ENCODE results near the gene UNC50. TPM values are rescaled to one million over a fixed set of nuclear protein-coding genes. Genes with fewer than 3 reads are reported as not detected.
A peak's percentile ranks its signal among the peaks of the same experiment; 100 is the strongest.

UNC50 gene
- total and polyA plus RNA-seq, 4 donors: 33.7 to 62.5 (median 39.7) TPM

DNA sequence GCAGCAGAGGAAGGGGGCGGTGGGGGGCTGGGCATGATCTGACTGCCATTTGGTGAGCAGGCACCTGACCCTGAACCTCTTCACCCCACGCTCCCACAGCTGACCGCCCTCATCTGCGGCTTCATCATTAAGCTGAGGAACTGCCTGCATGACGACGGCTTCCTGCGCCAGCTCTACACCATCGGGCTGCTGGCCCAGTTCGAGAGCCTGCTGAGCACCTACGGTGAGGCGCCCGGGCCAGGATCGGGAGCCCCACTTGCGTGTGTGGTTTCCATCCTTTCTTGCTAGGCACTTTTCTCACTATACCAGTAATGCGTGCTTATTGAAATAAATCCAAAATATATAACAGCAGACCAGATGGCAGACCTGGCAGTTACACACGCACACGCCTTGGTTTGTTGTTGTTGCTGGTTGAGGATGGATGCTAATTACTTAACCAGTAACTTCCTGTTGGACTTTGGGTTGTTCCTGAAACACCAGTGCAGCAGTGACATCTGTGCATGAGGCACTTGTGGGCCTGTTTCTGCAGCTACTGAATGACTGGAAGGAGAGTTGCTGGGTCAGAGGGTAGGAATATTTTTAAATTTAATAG, 43.8 kb upstream of the UNC50 start:
- H3K27me3 ChIP-seq (ENCODE audit: control insufficient read depth in 1 of 2, insufficient read depth in 2 of 2, low read length in 1 of 2): no peaks in the 10 kb centered on the region
- ATAC-seq (ENCODE audit: low FRiP score) (no peak), DNase-seq (no peak)
- H3K9me3 ChIP-seq (ENCODE audit: control insufficient read depth, low read length): no peaks in the 10 kb centered on the region
- no peak overlapping the region for H3K4me3 ChIP-seq (ENCODE audit: low read length in 2 of 2)
- H3K4me1 ChIP-seq (ENCODE audit: control insufficient read depth in 1 of 2, insufficient read depth in 2 of 2, low read length in 2 of 2): no peaks in the 10 kb centered on the region
- no peak overlapping the region for H3K27ac ChIP-seq (ENCODE audit: low read depth in 1 of 2, low read length in 2 of 2)
- intact Hi-C loops (cut with DNase I): no loop called here
- 89 to 90% methylated on average over 17 of the region's 17 CpGs for WGBS, 2 donors
- peaks cover 0 to 4% of the 10 kb centered on the region in 2 donors for H3K36me3 ChIP-seq (ENCODE audit: control insufficient read depth in 1 of 2, insufficient read depth in 2 of 2, low read length in 1 of 2)

DNA sequence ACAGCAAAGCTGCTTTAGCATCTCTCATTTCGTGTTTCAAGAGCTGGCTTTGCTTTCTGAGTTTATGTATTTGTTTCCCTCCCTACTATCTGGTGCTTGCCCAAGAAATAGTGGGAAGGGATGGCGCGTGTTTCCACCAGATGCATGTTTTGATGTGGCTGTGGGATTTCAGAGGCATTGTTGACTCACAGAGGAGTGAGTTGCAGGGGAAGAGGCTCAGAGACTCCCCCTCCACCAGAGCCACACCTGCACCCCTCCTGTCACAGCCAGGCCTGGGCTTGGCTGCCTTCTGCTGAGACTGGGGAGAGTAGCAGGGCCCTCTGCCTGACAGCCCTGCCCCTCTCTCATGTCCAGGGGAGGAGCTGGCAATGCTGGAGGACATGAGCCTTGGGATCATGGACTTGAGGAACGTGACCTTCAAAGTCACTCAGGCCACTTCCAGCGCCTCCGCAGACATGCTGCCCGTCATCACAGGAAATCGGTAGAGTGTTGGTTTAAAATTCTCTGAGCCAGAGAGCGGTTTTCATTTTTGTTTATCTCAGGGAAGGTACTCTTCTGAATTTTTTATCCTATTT, 43.0 kb upstream of the UNC50 start:
- WGBS, 2 donors: 94 to 95% methylated on average over 9 of the region's 9 CpGs
- Histone ChIP-seq H3K4me3 (ENCODE audit: low read length in 2 of 2) (no peak overlapping the region), H3K36me3 (ENCODE audit: control insufficient read depth in 1 of 2, insufficient read depth in 2 of 2, low read length in 1 of 2) (peaks cover 0 to 4% of the 10 kb centered on the region in 2 donors), H3K9me3 (ENCODE audit: control insufficient read depth, low read length) (no peaks in the 10 kb centered on the region), H3K27ac (ENCODE audit: low read depth in 1 of 2, low read length in 2 of 2) (no peak overlapping the region), H3K4me1 (ENCODE audit: control insufficient read depth in 1 of 2, insufficient read depth in 2 of 2, low read length in 2 of 2) (no peaks in the 10 kb centered on the region), H3K27me3 (ENCODE audit: control insufficient read depth in 1 of 2, insufficient read depth in 2 of 2, low read length in 1 of 2) (no peaks in the 10 kb centered on the region)
- DNase-seq (no peak), ATAC-seq (ENCODE audit: low FRiP score) (no peak)
- intact Hi-C loops (cut with DNase I): no loop called here

DNA sequence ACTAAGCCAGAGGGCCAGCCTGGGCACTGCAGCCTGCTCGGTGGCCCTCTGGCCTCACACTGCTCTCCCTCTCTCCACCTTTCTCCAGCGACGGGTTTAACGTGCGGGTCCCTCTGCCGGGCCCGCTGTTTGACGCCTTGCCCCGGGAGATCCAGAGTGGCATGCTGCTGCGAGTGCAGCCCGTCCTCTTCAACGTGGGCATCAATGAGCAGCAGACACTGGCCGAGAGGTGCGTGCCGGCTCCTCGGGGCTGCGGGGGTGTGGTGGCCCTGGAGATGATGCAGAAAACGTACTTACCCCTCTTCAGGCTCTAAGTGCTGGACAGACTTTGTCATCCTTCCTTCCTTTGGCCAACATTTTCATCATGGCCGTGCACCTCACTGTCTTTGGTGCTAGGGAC, 42.4 kb upstream of the UNC50 start:
- intact Hi-C loops (cut with DNase I): no loop called here
- 95% methylated on average over 19 of the region's 19 CpGs for WGBS, 2 donors
- no peaks in the 10 kb centered on the region for H3K27me3 ChIP-seq (ENCODE audit: control insufficient read depth in 1 of 2, insufficient read depth in 2 of 2, low read length in 1 of 2)
- H3K9me3 ChIP-seq (ENCODE audit: control insufficient read depth, low read length): no peaks in the 10 kb centered on the region
- no peak overlapping the region for H3K27ac ChIP-seq (ENCODE audit: low read depth in 1 of 2, low read length in 2 of 2)
- peaks cover 0 to 4% of the 10 kb centered on the region in 2 donors for H3K36me3 ChIP-seq (ENCODE audit: control insufficient read depth in 1 of 2, insufficient read depth in 2 of 2, low read length in 1 of 2)
- H3K4me3 ChIP-seq (ENCODE audit: low read length in 2 of 2): no peak overlapping the region
- H3K4me1 ChIP-seq (ENCODE audit: control insufficient read depth in 1 of 2, insufficient read depth in 2 of 2, low read length in 2 of 2): no peaks in the 10 kb centered on the region
- ATAC-seq (ENCODE audit: low FRiP score) (no peak), DNase-seq (no peak)

DNA sequence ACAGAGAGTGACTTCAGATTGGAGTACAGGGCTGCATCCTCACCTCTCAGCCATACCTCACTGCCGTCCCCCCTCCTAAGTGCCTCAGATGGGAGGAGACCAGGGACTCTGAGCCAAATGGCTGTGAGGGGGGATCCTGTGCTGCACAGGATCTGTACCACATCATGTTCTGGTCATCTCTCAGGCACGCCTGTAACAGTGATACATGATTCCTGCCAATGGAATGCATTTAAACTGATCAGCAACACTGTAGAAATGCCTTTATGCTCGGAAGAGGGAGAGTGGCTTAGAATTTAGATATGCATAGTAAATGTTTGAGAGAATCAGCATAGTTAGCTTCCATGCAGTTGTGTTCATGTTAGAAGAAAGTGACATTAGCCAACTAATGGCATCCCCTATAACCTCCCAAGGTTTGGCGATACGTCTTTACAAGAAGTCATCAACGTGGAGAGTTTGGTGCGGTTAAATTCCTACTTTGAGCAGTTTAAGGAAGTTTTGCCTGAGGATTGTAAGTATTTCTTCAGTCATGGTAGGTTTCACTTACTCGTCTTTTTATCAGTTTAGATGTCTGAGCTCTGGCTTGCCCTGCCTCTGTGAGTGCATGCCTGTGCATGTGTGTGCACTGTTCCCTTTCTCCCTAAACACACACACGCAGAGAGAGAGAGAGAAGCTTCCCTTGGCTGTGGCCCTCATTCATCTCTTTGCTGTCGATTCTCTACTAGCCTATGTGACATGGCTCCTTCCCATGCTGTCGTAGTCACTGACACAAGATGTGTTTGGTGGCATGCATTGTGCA, 40.0 kb upstream of the UNC50 start:
- intact Hi-C loops (cut with DNase I): no loop called here
- peaks cover 0 to 5% of the 10 kb centered on the region in 2 donors for H3K36me3 ChIP-seq (ENCODE audit: control insufficient read depth in 1 of 2, insufficient read depth in 2 of 2, low read length in 1 of 2)
- no peak overlapping the region for H3K27ac ChIP-seq (ENCODE audit: low read depth in 1 of 2, low read length in 2 of 2)
- H3K4me1 ChIP-seq (ENCODE audit: control insufficient read depth in 1 of 2, insufficient read depth in 2 of 2, low read length in 2 of 2): no peaks in the 10 kb centered on the region
- H3K27me3 ChIP-seq (ENCODE audit: control insufficient read depth in 1 of 2, insufficient read depth in 2 of 2, low read length in 1 of 2): no peaks in the 10 kb centered on the region
- 93 to 94% methylated on average over 11 of the region's 11 CpGs for WGBS, 2 donors
- DNase-seq (no peak), ATAC-seq (ENCODE audit: low FRiP score) (no peak)
- H3K9me3 ChIP-seq (ENCODE audit: control insufficient read depth, low read length): no peaks in the 10 kb centered on the region
- H3K4me3 ChIP-seq (ENCODE audit: low read length in 2 of 2): no peak overlapping the region

DNA sequence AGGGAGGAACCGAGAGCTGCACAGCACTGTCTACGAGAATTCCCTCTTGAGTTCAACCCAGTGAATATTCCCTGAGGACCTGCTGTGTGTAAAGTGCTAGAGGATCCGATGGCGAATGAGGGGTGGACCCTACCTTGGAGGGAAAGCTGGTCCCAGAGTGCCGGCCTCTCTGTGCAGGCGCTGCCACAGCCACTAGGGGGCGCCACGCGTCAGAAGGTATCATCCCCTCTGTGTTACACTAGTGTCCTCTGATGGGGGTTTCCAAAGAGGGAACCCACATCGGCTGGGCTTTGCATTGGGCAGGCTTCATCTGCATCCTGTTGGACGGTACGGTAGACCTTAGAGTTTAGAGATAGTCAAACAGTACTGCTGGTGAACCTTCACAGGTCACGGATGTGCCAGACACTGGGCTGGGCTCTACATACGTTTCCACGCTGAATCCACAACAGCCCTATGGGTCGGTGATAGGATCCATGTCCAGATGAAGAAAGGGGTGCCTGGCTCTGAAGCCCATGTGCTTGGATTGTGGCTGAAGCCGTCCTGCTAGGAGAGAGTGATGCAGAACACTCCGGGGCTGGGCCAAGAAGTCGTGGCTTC, 39.1 kb upstream of the UNC50 start:
- Histone ChIP-seq H3K9me3 (ENCODE audit: control insufficient read depth, low read length) (no peaks in the 10 kb centered on the region), H3K27ac (ENCODE audit: low read depth in 1 of 2, low read length in 2 of 2) (no peak overlapping the region), H3K4me3 (ENCODE audit: low read length in 2 of 2) (no peak overlapping the region), H3K27me3 (ENCODE audit: control insufficient read depth in 1 of 2, insufficient read depth in 2 of 2, low read length in 1 of 2) (no peaks in the 10 kb centered on the region), H3K36me3 (ENCODE audit: control insufficient read depth in 1 of 2, insufficient read depth in 2 of 2, low read length in 1 of 2) (peaks cover 0 to 6% of the 10 kb centered on the region in 2 donors), H3K4me1 (ENCODE audit: control insufficient read depth in 1 of 2, insufficient read depth in 2 of 2, low read length in 2 of 2) (no peaks in the 10 kb centered on the region)
- ATAC-seq (ENCODE audit: low FRiP score): no peak
- peak in 1 of 2 donors; percentile 87 for DNase-seq
- WGBS, 2 donors: 65 to 69% methylated on average over 19 of the region's 19 CpGs
- intact Hi-C loops (cut with DNase I): no loop called here

DNA sequence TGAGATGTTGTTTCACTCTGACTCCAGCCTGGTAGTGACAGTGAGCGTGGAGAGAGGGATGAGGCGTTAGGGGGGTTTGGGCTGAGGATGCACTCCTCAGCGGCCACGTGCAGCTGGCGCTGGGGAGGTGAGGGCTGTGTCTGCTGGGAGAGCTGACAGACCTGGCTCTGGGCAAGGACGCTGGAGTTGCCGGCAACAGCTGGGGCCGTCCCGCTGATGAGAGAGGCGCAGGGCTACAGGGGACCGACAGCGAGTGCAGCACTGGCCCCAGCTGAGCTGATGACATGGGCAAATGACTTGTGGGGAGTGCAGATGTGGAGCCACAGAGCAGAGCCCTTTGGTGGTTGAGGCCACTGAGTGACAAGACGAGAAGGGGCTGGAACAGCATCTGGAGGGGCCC, 38.5 kb upstream of the UNC50 start:
- intact Hi-C loops (cut with DNase I): no loop called here
- Histone ChIP-seq H3K36me3 (ENCODE audit: control insufficient read depth in 1 of 2, insufficient read depth in 2 of 2, low read length in 1 of 2) (peaks cover 0 to 6% of the 10 kb centered on the region in 2 donors), H3K27me3 (ENCODE audit: control insufficient read depth in 1 of 2, insufficient read depth in 2 of 2, low read length in 1 of 2) (no peaks in the 10 kb centered on the region), H3K27ac (ENCODE audit: low read depth in 1 of 2, low read length in 2 of 2) (no peak overlapping the region), H3K9me3 (ENCODE audit: control insufficient read depth, low read length) (no peaks in the 10 kb centered on the region), H3K4me3 (ENCODE audit: low read length in 2 of 2) (no peak overlapping the region), H3K4me1 (ENCODE audit: control insufficient read depth in 1 of 2, insufficient read depth in 2 of 2, low read length in 2 of 2) (no peaks in the 10 kb centered on the region)
- WGBS, 2 donors: 93 to 94% methylated on average over 13 of the region's 13 CpGs
- no peak for ATAC-seq (ENCODE audit: low FRiP score)
- no peak for DNase-seq

DNA sequence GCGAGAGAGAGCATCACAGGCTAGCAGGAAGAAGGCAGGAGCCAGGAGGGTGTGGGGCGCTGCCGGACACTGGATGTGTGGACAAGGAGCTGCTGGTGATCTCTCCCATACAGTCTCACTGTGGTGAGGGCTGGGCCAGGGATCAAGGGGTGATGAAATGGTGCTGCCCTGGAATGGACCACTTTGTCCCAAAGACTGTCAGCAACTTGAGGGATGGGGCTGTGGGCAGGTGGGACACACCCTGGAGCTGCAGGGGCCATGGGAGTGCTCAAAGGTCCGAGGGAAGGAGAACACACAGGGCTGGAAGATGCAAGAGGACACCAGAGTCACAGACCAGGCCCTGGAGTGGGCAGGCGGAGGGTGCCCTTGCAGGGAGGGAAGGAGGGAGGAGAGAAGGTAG, 38.0 kb upstream of the UNC50 start:
- no peak for DNase-seq
- H3K27ac ChIP-seq (ENCODE audit: low read depth in 1 of 2, low read length in 2 of 2): no peak overlapping the region
- intact Hi-C loops (cut with DNase I): no loop called here
- peaks cover 0 to 6% of the 10 kb centered on the region in 2 donors for H3K36me3 ChIP-seq (ENCODE audit: control insufficient read depth in 1 of 2, insufficient read depth in 2 of 2, low read length in 1 of 2)
- H3K4me3 ChIP-seq (ENCODE audit: low read length in 2 of 2): no peak overlapping the region
- no peak for ATAC-seq (ENCODE audit: low FRiP score)
- H3K27me3 ChIP-seq (ENCODE audit: control insufficient read depth in 1 of 2, insufficient read depth in 2 of 2, low read length in 1 of 2): no peaks in the 10 kb centered on the region
- 91% methylated on average over 5 of the region's 5 CpGs for WGBS, 2 donors
- no peaks in the 10 kb centered on the region for H3K4me1 ChIP-seq (ENCODE audit: control insufficient read depth in 1 of 2, insufficient read depth in 2 of 2, low read length in 2 of 2)
- no peaks in the 10 kb centered on the region for H3K9me3 ChIP-seq (ENCODE audit: control insufficient read depth, low read length)

DNA sequence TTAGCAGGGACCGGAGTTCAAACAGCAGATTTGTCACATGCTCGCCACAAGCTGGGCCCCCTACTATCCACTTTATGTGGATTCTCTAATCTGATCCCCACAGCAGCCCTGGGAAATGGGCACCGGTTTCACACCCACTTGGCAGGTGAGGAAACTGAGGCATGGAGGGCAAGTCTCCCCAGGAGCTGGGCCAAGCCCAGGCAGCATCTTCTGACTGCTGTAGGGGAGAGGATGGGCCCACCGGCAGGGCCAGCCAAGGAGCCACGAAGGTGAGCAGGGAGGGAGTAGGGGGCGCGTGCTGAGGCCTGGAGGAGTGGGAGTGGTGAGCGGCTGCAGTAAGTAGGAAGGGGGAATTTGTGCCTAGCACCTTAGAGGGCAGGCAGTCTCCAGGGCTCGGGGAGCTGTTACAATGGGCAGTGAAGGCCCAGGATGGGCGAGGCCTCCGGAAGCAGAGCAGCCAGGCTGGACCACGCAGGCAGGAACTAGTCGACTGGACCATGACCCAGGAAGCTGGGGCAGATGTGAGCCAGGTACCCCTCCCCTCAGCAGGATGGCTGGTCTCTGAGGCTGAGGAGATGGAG, 37.2 kb upstream of the UNC50 start:
- H3K4me3 ChIP-seq (ENCODE audit: low read length in 2 of 2): no peak overlapping the region
- ATAC-seq (ENCODE audit: low FRiP score) (no peak), DNase-seq (no peak)
- no peaks in the 10 kb centered on the region for H3K9me3 ChIP-seq (ENCODE audit: control insufficient read depth, low read length)
- H3K27me3 ChIP-seq (ENCODE audit: control insufficient read depth in 1 of 2, insufficient read depth in 2 of 2, low read length in 1 of 2): no peaks in the 10 kb centered on the region
- H3K27ac ChIP-seq (ENCODE audit: low read depth in 1 of 2, low read length in 2 of 2): no peak overlapping the region
- H3K36me3 ChIP-seq (ENCODE audit: control insufficient read depth in 1 of 2, insufficient read depth in 2 of 2, low read length in 1 of 2): peaks cover 0 to 6% of the 10 kb centered on the region in 2 donors
- no peaks in the 10 kb centered on the region for H3K4me1 ChIP-seq (ENCODE audit: control insufficient read depth in 1 of 2, insufficient read depth in 2 of 2, low read length in 2 of 2)
- WGBS, 2 donors: 93 to 94% methylated on average over 13 of the region's 13 CpGs
- intact Hi-C loops (cut with DNase I): no loop called here

All from aorta (tissue), 5 donors.